H1 (cell line): ENCODE results near the gene HSPA2. TPM values are rescaled to one million over a fixed set of nuclear protein-coding genes. Genes with fewer than 3 reads are reported as not detected.

Experiments used
- CTCF ChIA-PET: fragments of 300-600 bp; sonication (Branson Sonifier 250); formaldehyde crosslinking; loops from one replicate; lab custom pipeline; 2021; ENCODE audit not compliant: partially characterized antibody; lab: Charles Lee
- POLR2A ChIA-PET: fragments of 300-600 bp; sonication (Branson Sonifier 250); formaldehyde crosslinking; loops from one replicate; lab custom pipeline; 2021; ENCODE audit warnings: inconsistent platforms; ENCODE audit not compliant: partially characterized antibody; lab: Charles Lee
- DNase-seq, 2 experiments: peaks; one replicate each; pipeline versions ENCODE4 v3.0.0 to v3.0.0-alpha.2; 2010 to 2022; ENCODE audit warnings: low spot score in 2 of 2, low read depth in 1 of 2, mixed read lengths in 1 of 2
- FAIRE-seq: peaks from 2 replicates; lab custom pipeline; 2011; peaks lifted over from hg19 to GRCh38; lab: Jason Lieb, UNC
- H2AFZ ChIP-seq: 2 replicates; pipeline ENCODE4 v1.8.1; 2012; ENCODE audit warnings: low read length, inconsistent platforms
- H2AK5ac ChIP-seq: 2 replicates; pipeline ENCODE4 v1.6.1; 2013; ENCODE audit warnings: low read depth, low read length
- H2BK120ac ChIP-seq: replicated peaks from 2 replicates; pipeline ENCODE3; 2013; ENCODE audit warnings: low read depth, low read length, inconsistent platforms
- H2BK12ac ChIP-seq: 2 replicates; pipeline ENCODE4 v1.6.1; 2013; ENCODE audit warnings: low read depth, low read length
- H2BK15ac ChIP-seq: 2 replicates; pipeline ENCODE4 v1.6.1; 2013; ENCODE audit warnings: low read length
- H2BK20ac ChIP-seq: 2 replicates; pipeline ENCODE4 v1.6.1; 2013; ENCODE audit warnings: low read length
- H2BK5ac ChIP-seq: 2 replicates; pipeline ENCODE4 v1.6.1; 2013; ENCODE audit warnings: low read depth, low read length
- H3K14ac ChIP-seq: 2 replicates; pipeline ENCODE4 v1.6.1; 2013; ENCODE audit warnings: inconsistent platforms; ENCODE audit not compliant: insufficient read length
- H3K18ac ChIP-seq: 2 replicates; pipeline ENCODE4 v1.6.1; 2013; ENCODE audit warnings: low read length; ENCODE audit errors: extremely low read depth
- H3K23ac ChIP-seq: 2 replicates; pipeline ENCODE4 v1.6.1; 2013; ENCODE audit warnings: inconsistent platforms; ENCODE audit not compliant: insufficient read length
- H3K23me2 ChIP-seq: 2 replicates; pipeline ENCODE4 v1.6.1; 2013; ENCODE audit warnings: low read depth, low read length
- H3K27ac ChIP-seq: 2 replicates; pipeline ENCODE4 v1.6.1; 2011; ENCODE audit warnings: low read depth, low read length, inconsistent platforms
- H3K27me3 ChIP-seq, 4 experiments: replicated peaks in 1 of 4; 1 replicate in 1 of 4; 2 replicates in 3 of 4; pipeline versions ENCODE4 v1.6.1 to v1.8.1; 2011 to 2013; ENCODE audit warnings: low read length in 3 of 4, mild to moderate bottlenecking in 3 of 4, inconsistent platforms in 2 of 4, mixed read lengths in 2 of 4, moderate library complexity in 1 of 4; ENCODE audit not compliant: control insufficient read depth in 3 of 4, insufficient read depth in 3 of 4; ENCODE audit errors: extremely low read depth in 1 of 4
- H3K36me3 ChIP-seq, 4 experiments: 2 replicates each; pipeline versions ENCODE4 v1.6.1 to v1.8.1; 2011 to 2013; ENCODE audit warnings: mild to moderate bottlenecking in 4 of 4, low read length in 3 of 4, moderate library complexity in 2 of 4, control low read depth in 1 of 4, inconsistent platforms in 1 of 4; ENCODE audit not compliant: insufficient read depth in 4 of 4, control insufficient read depth in 2 of 4
- H3K4ac ChIP-seq: replicated peaks from 2 replicates; pipeline ENCODE3; 2013; ENCODE audit warnings: low read length, low read depth, mixed read lengths, inconsistent platforms; ENCODE audit not compliant: insufficient read length
- H3K4me1 ChIP-seq, 4 experiments: replicated peaks in 1 of 4; 1 replicate in 1 of 4; 2 replicates in 3 of 4; pipeline versions ENCODE4 v1.6.1 to v1.8.1; 2011 to 2013; ENCODE audit warnings: low read length in 3 of 4, inconsistent platforms in 2 of 4, mixed read lengths in 1 of 4; ENCODE audit not compliant: insufficient read depth in 4 of 4, control insufficient read depth in 3 of 4
- H3K4me2 ChIP-seq, 2 experiments: 2 replicates each; pipeline versions ENCODE4 v1.6.1 to v1.8.1; 2011 to 2013; ENCODE audit warnings: low read depth in 2 of 2, low read length in 2 of 2, control low read depth in 1 of 2, inconsistent platforms in 1 of 2, mild to moderate bottlenecking in 1 of 2; ENCODE audit not compliant: insufficient read depth in 1 of 2
- H3K4me3 ChIP-seq, 4 experiments: fragments of 200-600, 300-600 bp in 1 of 4; sonication (generic), shearing (Covaris generic), sonication (Bioruptor Twin) in 1 of 4; 2 replicates each; pipeline versions ENCODE4 v1.5.1 to v1.8.1; 2011 to 2016; ENCODE audit warnings: low read length in 4 of 4, low read depth in 3 of 4, control low read depth in 2 of 4, inconsistent platforms in 2 of 4, mild to moderate bottlenecking in 2 of 4, mixed read lengths in 1 of 4, moderate library complexity in 1 of 4; ENCODE audit not compliant: insufficient read depth in 2 of 4; ENCODE audit errors: extremely low read depth in 1 of 4
- H3K56ac ChIP-seq: replicated peaks from 2 replicates; pipeline ENCODE3; 2013; ENCODE audit warnings: low read depth, mild to moderate bottlenecking, mixed read lengths, low read length, inconsistent platforms; ENCODE audit not compliant: insufficient read length
- H3K79me1 ChIP-seq: 2 replicates; pipeline ENCODE4 v1.6.1; 2013; ENCODE audit warnings: low read depth, low read length, control low read depth
- H3K79me2 ChIP-seq, 2 experiments: 2 replicates each; pipeline versions ENCODE4 v1.6.1 to v1.8.1; 2012 to 2013; ENCODE audit warnings: low read length in 2 of 2, mild to moderate bottlenecking in 2 of 2, inconsistent platforms in 1 of 2; ENCODE audit not compliant: insufficient read depth in 2 of 2, control insufficient read depth in 1 of 2
- H3K9ac ChIP-seq, 4 experiments: replicated peaks in 1 of 4; 1 replicate in 1 of 4; 2 replicates in 3 of 4; pipeline versions ENCODE4 v1.6.1 to v1.8.1; 2011 to 2013; ENCODE audit warnings: low read depth in 3 of 4, low read length in 3 of 4, control low read depth in 2 of 4, mild to moderate bottlenecking in 2 of 4, moderate library complexity in 2 of 4, inconsistent platforms in 1 of 4; ENCODE audit errors: extremely low read depth in 1 of 4
- H3K9me3 ChIP-seq, 2 experiments: 2 replicates each; pipeline versions ENCODE4 v1.6.1 to v1.8.1; 2012 to 2013; ENCODE audit warnings: mild to moderate bottlenecking in 2 of 2, moderate library complexity in 2 of 2, control low read depth in 1 of 2, inconsistent platforms in 1 of 2, low read depth in 1 of 2, low read length in 1 of 2, mixed read lengths in 1 of 2; ENCODE audit not compliant: insufficient read depth in 2 of 2
- H4K20me1 ChIP-seq, 2 experiments: replicated peaks in 1 of 2; 2 replicates each; pipeline versions ENCODE3 to v1.8.1; 2011 to 2013; ENCODE audit warnings: inconsistent platforms in 2 of 2, low read length in 2 of 2, mild to moderate bottlenecking in 1 of 2; ENCODE audit not compliant: insufficient read depth in 2 of 2, control insufficient read depth in 1 of 2
- H4K5ac ChIP-seq: 2 replicates; pipeline ENCODE4 v1.6.1; 2013; ENCODE audit warnings: low read length, low read depth, mixed read lengths, inconsistent platforms; ENCODE audit not compliant: insufficient read length
- H4K8ac ChIP-seq: 2 replicates; pipeline ENCODE4 v1.8.0; 2013; ENCODE audit warnings: mild to moderate bottlenecking, moderate library complexity, low read length, inconsistent platforms; ENCODE audit not compliant: insufficient read depth; ENCODE audit errors: extremely low read depth
- H4K91ac ChIP-seq: replicated peaks from 2 replicates; pipeline ENCODE3; 2013; ENCODE audit warnings: low read length, mixed read lengths, inconsistent platforms; ENCODE audit not compliant: insufficient read length
- ATF3 ChIP-seq: IDR thresholded peaks from 2 replicates; pipeline ENCODE4 v1.6.1; 2011; ENCODE audit warnings: low read depth, mild to moderate bottlenecking, low read length; ENCODE audit not compliant: insufficient read depth
- CEBPB ChIP-seq: IDR thresholded peaks from 2 replicates; pipeline ENCODE4 v1.6.1; 2012; ENCODE audit warnings: low read depth, low read length
- CTCF ChIP-seq, 3 experiments: IDR thresholded peaks; 1 replicate in 2 of 3; 2 replicates in 1 of 3; pipeline versions ENCODE4 v1.5.1 to v1.6.1; 2011; ENCODE audit warnings: low read length in 3 of 3, mild to moderate bottlenecking in 3 of 3, inconsistent platforms in 2 of 3, low read depth in 1 of 3, moderate library complexity in 1 of 3; ENCODE audit not compliant: insufficient read depth in 1 of 3; ENCODE audit errors: control extremely low read depth in 1 of 3
- GTF2F1 ChIP-seq: IDR thresholded peaks from 2 replicates; pipeline ENCODE4 v1.6.1; 2012; ENCODE audit warnings: low read depth, low read length, improper control_type of control experiment, borderline replicate concordance
- JUND ChIP-seq: IDR thresholded peaks from 2 replicates; pipeline ENCODE4 v1.6.1; 2011; ENCODE audit warnings: mild to moderate bottlenecking, improper control_type of control experiment, low read length
- RAD21 ChIP-seq, 2 experiments: IDR thresholded peaks in 1 of 2; conservative IDR thresholded peaks in 1 of 2; 2 replicates each; pipeline ENCODE4 v1.6.1; 2011; ENCODE audit warnings: low read depth in 2 of 2, low read length in 2 of 2, improper control_type of control experiment in 1 of 2, inconsistent platforms in 1 of 2, mild to moderate bottlenecking in 1 of 2, moderate library complexity in 1 of 2
- SIN3A ChIP-seq, 2 experiments: IDR thresholded peaks in 1 of 2; conservative IDR thresholded peaks in 1 of 2; 2 replicates each; pipeline ENCODE4 v1.6.1; 2011 to 2012; ENCODE audit warnings: low read length in 2 of 2, improper control_type of control experiment in 1 of 2, low read depth in 1 of 2, mild to moderate bottlenecking in 1 of 2
- SIRT6 ChIP-seq: IDR thresholded peaks from one replicate; pipeline ENCODE4 v1.7.1; 2012; ENCODE audit warnings: low read length, inconsistent platforms
- SP1 ChIP-seq: IDR thresholded peaks from 2 replicates; pipeline ENCODE4 v1.6.1; 2011; ENCODE audit warnings: low read depth, low read length
- SP4 ChIP-seq: IDR thresholded peaks from 2 replicates; pipeline ENCODE4 v1.6.1; 2012; ENCODE audit warnings: low read length, inconsistent platforms
- SUZ12 ChIP-seq: fragments of 200-600 bp; sonication (generic); IDR thresholded peaks from 2 replicates; pipeline ENCODE4 v1.6.1; 2012; ENCODE audit warnings: mild to moderate bottlenecking, inconsistent platforms, low read length, moderate library complexity, mixed read lengths
- WGBS, 2 experiments: shearing (Covaris generic) in 1 of 2; methylation state at CpG; one replicate each; pipeline versions ENCODE4 v1.1.6 to v1.1.7; 2013 to 2015; ENCODE audit warnings: low lambda C conversion rate in 2 of 2, mixed read lengths in 2 of 2, inconsistent platforms in 1 of 2, low coverage in 1 of 2, missing lambda C conversion rate in 1 of 2; ENCODE audit not compliant: insufficient replicate concordance in 2 of 2, insufficient coverage in 1 of 2, insufficient read length in 1 of 2; ENCODE audit errors: extremely low coverage in 1 of 2, missing lambda C conversion rate in 1 of 2; 5-methylcytosine and 5-hydroxymethylcytosine counted together
- polyA plus RNA-seq, 7 experiments: library from polyadenylated mRNA; depleted of rRNA in 3 of 7; stranded (reverse) in 5 of 7; unstranded in 2 of 7; fragments of >200 nt in 5 of 7; fragments of 200-250 nt in 2 of 7; gene quantifications; 1 replicate in 5 of 7; 2 replicates in 1 of 7; 4 replicates in 1 of 7; pipeline versions ENCODE4 v1.2.1 to v1.2.3, GENCODE V29; 2011 to 2013; ENCODE audit warnings: missing spikeins in 2 of 7, mixed read lengths in 2 of 7
- total RNA-seq: library from RNA; stranded (reverse); fragmentation: NEBNext Ultra II Directional; extraction: Animal tissue kit (Norgen Biotek cat#: 25700); gene quantifications from 2 replicates; pipeline ENCODE4 v1.2.1, GENCODE V29; 2021

Gene HSPA2
- total and polyA plus RNA-seq, 2 of the 8 experiments (the other 6 are each of a cell fraction or from before 2014, with no cell fraction given) = 30.5 to 82.9 TPM

- no peak overlapping the region for H3K4ac ChIP-seq
- H3K27me3 ChIP-seq = no peaks in the 10 kb centered on the region
- H4K91ac ChIP-seq = no peak overlapping the region
- no peak overlapping the region for H3K4me2 ChIP-seq
- ChIA-PET CTCF (interaction anchor here (0.6 to 1.3 kb wide), 4 partner anchors 13 to 138 kb away, joined by 3 to 4 read pairs (median 3); no protein-coding TSS in a partner anchor), POLR2A (interaction anchor here (0.7 to 1.3 kb wide), 5 partner anchors 11 to 104 kb away, joined by 3 read pairs; no protein-coding TSS in a partner anchor)
- H3K14ac ChIP-seq = no peak overlapping the region
- no peak overlapping the region for H3K4me3 ChIP-seq
- H4K20me1 ChIP-seq = no peaks in the 10 kb centered on the region
- no peak overlapping the region for H4K8ac ChIP-seq
- no peak overlapping the region for H3K18ac ChIP-seq
- no peaks in the 10 kb centered on the region for H3K79me2 ChIP-seq
- no peaks in the 10 kb centered on the region for H3K23me2 ChIP-seq
- no peak overlapping the region for H2AFZ ChIP-seq
- H2BK20ac ChIP-seq = no peak overlapping the region
- FAIRE-seq (no peak), DNase-seq (no peak)
- H3K36me3 ChIP-seq = peaks cover 7 to 25% (median 16%) of the 10 kb centered on the region in 4 experiments; a peak in 7 of 8 replicates
- no peak overlapping the region for H4K5ac ChIP-seq
- H3K9me3 ChIP-seq = no peaks in the 10 kb centered on the region
- no peak overlapping the region for H2BK12ac ChIP-seq
- WGBS, 2 experiments = 87% methylated on average over 2 of the region's 2 CpGs; no CpG with 5 or more reads in 1 of the 2 experiments
- no peak overlapping the region for H3K9ac ChIP-seq
- 0 out of 2 replicates have a peak, but pooled peaks cover 4% of the 10 kb centered on the region for H3K79me1 ChIP-seq
- H2BK120ac ChIP-seq = no peak overlapping the region
- no peaks in the 10 kb centered on the region for H3K4me1 ChIP-seq
- no peak overlapping the region for H2AK5ac ChIP-seq
- no peak overlapping the region for H2BK5ac ChIP-seq
- no peak overlapping the region for H2BK15ac ChIP-seq
- H3K27ac ChIP-seq = no peak overlapping the region
- H3K23ac ChIP-seq = no peak overlapping the region
- no peak overlapping the region for H3K56ac ChIP-seq
- TF ChIP-seq SIRT6 (no peak), SIN3A (conservative IDR thresholded peaks at IDR 0.05 in 1 of 2, IDR thresholded peaks at IDR 0.05 in 1 of 2; ENCODE audit: low read depth in 1 of 2, low read length in 2 of 2) (no peak), SP4 (no peak), GTF2F1 (no peak), CTCF (IDR thresholded peaks at IDR 0.05; ENCODE audit: control extremely low read depth in 1 of 3, insufficient read depth in 1 of 3, low read depth in 1 of 3, low read length in 3 of 3) (no peak), CEBPB (no peak), RAD21 (IDR thresholded peaks at IDR 0.05 in 1 of 2, conservative IDR thresholded peaks at IDR 0.05 in 1 of 2; ENCODE audit: low read depth in 2 of 2, low read length in 2 of 2) (no peak), SUZ12 (no peak), ATF3 (no peak), SP1 (no peak), JUND (no peak)
Measured at GRCh38 chr14:64491637-64492036, 48.9 kb upstream of the HSPA2 start.
